Measurements from ENCODE around the gene SPATC1L.

The SPATC1L gene

DNA sequence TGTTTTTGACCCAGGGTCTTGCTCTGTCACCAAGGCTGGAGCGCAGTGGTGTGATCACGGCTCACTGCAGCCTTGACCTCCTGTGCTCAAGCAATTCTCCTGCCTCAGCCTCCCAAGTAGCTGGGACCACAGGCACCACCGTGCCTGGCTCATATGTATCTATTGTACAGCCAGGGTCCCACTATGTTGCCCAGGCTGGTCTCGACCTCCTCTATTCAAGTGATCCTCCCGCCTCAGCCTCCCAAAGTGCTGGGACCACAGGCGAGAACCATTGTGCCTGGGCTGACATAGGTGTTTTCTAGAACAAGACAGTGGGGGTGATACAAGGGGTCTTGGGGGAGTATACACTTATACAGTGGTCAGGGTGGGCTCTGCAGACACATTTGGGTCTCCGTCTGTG, 46.4 kb downstream of the SPATC1L start:
- DNase-seq, result no peak

DNA sequence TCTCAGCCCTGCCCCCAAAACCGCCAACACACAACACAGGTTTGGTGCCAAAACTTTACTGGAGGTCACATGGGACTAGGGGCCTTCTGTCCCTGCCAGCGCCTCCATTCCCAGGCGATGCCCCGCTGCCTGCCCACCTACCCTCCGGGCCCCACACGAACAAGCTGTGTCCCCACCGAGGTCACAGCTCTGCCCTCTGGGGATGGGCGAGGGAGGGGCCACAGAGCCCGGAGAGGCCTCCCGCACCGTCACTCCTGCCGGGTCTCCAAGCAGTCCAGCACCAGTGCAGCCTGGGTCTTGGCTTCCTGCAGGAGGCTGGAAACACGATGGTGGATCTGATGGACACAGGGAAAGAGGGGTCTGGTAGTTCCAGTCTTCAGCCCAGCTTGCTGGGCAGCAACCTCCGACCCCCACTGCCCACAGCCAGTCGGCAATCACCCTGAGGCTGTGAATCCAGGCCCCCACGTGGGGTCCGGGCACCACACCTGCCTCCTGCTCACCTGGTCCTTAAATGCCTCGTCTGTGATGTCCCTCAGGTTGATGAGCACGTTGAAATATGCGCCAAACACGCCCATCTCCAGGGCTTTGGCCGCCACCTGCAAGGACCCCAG, 47.4 kb downstream of the SPATC1L start:
- no peak for DNase-seq

DNA sequence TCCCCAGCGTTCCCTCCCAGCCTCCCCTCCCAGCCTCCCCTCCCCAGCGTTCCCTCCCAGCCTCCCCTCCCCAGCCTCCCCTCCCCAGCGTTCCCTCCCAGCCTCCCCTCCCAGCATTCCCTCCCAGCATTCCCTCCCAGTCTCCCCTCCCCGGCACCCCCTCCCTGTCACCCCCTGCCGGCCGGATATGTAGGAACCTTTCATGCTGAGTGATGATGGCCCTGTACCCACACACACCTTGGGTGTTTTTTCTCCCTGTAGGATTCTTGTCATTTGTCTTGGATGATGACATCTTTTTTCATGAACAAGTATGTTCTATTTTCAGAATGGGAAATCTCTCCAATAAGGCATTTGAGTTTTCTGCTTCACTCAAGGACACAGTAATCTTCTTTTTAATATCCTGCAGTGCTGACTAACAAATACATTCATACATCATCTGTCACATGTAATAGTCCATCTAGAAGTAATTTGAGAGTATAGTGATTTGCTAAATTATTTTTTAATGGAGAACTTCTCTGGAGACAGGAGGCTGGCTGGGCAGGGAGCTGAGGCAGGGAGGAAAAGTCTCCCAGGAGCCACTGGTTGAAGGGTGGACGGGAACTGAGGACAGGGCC, 48.4 kb downstream of the SPATC1L start:
- no peak for DNase-seq

DNA sequence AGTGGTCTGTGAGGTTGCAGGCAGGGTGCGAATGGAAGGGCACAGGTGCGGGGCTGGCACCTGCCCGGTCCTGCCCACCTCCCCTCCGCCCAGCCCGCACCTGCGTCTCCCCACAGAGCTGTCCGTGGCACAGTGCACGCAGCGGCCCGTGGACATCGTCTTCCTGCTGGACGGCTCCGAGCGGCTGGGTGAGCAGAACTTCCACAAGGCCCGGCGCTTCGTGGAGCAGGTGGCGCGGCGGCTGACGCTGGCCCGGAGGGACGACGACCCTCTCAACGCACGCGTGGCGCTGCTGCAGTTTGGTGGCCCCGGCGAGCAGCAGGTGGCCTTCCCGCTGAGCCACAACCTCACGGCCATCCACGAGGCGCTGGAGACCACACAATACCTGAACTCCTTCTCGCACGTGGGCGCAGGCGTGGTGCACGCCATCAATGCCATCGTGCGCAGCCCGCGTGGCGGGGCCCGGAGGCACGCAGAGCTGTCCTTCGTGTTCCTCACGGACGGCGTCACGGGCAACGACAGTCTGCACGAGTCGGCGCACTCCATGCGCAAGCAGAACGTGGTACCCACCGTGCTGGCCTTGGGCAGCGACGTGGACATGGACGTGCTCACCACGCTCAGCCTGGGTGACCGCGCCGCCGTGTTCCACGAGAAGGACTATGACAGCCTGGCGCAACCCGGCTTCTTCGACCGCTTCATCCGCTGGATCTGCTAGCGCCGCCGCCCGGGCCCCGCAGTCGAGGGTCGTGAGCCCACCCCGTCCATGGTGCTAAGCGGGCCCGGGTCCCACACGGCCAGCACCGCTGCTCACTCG, 52.2 kb downstream of the SPATC1L start:
- no peak for DNase-seq

DNA sequence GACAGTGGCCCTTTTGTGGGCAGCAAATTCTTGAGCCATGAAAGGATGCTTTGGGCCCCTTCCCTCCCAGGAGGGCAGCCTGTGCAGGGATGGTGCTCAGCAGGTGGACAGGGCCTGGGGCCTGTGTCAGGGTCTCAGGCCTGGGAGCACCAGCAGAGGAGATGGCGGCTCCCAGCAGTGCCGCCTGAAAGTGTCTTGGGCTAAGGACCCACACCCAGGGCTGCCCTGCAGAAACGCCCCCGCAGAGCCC, 52.7 kb downstream of the SPATC1L start:
- DNase-seq, result no peak

DNA sequence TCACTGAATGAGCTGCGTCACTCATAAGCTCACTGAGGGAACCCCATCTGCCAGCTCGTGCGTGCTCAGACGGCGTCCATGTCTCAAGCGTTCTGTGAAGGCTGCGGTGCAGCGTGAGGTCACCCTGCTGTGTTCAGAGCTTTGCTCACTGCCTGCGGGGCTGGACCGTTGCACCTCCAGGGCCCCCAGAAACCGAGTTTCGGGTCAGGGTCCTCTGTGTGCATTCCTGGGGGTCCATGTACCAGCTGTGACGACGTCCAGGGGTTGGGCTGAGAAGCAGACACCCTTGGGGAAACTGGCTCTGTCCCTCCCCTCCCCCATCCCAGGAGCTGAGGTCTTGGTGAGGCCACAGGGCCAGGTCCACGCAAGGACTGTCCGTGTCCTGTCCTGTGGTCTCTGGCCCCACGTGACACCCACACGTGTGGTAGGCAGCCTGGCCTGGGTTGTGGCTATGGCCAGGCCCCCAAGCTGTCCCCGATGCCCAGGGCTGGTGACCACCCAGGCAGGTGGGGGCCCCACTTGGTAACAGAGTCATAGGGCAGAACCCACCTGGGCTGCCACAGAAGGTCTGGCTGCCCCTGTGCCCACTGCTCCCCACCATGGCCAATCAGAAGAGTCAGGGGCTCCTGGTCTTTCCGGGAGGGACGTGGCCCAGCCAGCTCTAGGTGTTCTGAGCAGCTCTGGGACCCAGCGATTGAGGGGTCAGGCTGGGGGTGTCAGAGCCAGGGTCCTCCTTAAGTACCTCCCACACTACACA, 53.2 kb downstream of the SPATC1L start:
- no peak for DNase-seq

DNA sequence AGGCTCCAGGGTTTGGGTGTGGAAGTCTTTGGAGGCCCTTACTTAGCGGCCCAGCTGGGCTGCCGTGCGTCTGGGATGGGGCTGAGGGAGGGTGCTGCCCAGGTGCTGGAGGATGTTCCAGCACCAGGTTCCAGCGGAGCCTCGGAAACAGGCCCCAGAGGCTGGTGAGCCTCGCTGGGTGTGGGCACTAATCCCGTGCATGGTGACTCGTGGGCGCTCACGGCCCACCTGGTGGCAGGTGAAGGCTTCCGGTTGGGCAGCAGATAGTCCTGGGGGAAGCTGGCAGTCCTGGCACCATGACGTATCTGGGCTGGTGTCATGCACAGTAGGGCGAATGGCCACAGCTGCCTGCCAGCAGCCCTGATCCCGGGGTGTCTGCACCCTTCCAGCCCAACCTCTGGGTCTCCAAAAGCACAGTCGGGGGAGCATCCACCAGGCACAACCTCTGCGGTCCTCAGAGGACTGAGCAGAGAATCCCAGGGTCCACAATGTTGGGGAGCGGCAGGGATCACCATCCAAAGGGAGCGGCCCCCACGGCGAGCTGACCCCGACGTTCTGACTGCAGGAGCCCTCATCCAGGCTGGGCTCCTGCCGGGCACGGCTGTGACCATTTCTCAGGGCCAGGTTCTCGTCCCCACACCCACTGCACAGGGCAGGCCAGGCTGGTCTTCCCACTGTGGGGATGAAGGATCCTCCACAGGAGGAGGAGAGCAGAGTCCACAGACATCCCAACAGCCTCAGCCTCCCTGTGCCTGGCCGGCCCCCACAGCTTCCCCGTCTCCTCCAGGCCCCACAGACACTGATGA, 54.2 kb downstream of the SPATC1L start:
- no peak for DNase-seq

DNA sequence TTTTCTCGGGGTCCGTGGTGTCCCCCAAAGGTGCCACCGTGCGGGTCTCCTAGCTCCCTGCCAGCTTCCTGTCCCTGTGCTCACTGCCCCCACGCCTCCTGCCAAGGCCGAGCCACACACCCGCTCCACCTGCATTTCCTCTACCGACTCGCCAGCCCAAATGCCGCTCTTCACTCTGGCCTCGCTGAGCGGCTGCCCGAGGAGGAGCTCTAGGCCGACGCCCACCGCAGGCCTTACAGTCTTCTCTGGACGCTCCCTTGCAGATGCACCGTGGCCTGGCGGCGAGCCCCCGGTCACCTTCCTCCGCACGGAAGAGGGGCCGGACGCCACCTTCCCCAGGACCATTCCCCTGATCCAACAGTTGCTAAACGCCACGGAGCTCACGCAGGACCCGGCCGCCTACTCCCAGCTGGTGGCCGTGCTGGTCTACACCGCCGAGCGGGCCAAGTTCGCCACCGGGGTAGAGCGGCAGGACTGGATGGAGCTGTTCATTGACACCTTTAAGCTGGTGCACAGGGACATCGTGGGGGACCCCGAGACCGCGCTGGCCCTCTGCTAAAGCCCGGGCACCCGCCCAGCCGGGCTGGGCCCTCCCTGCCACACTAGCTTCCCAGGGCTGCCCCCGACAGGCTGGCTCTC, 55.2 kb downstream of the SPATC1L start:
- no peak for DNase-seq

DNA sequence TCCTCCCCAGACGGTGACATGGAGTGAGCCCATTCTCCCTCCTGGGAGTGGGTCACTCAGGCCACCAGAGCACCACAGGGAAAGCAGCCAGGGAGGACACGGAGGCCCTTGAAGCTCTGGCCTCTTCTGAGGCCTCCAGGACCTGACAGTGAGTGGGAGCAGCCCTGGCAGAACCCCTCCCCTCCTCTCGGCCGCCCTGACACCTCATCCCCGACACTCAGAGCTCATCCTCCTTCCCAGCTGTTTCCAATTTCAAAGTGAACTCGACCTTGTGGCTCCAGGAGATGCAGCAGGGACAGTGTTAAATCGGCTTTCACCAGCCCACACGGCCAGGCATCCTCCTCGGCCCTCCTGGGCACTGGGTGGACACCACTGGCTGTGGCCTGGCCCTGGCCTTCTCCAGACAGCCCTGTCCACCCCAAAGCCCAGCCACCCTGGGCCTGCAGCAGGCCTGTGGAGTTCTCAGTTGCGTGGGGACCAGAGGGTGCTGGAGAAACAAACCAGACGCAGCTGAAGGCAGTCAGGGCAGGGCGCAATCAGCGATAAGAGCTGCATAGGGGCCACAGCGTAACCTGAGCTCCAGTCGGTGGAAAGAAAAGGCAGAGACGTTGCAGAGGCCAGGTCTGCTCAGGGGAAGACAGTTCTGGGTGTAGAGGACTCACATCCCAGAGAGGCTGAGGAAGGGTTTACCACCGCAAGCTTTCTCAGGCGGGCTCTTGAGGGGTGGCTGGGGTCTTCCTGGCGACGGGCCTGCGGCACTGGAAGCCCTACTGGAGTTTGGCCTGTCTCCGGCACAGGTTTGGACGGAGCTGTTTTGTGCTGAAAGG, 55.9 kb downstream of the SPATC1L start:
- DNase-seq, result no peak

DNA sequence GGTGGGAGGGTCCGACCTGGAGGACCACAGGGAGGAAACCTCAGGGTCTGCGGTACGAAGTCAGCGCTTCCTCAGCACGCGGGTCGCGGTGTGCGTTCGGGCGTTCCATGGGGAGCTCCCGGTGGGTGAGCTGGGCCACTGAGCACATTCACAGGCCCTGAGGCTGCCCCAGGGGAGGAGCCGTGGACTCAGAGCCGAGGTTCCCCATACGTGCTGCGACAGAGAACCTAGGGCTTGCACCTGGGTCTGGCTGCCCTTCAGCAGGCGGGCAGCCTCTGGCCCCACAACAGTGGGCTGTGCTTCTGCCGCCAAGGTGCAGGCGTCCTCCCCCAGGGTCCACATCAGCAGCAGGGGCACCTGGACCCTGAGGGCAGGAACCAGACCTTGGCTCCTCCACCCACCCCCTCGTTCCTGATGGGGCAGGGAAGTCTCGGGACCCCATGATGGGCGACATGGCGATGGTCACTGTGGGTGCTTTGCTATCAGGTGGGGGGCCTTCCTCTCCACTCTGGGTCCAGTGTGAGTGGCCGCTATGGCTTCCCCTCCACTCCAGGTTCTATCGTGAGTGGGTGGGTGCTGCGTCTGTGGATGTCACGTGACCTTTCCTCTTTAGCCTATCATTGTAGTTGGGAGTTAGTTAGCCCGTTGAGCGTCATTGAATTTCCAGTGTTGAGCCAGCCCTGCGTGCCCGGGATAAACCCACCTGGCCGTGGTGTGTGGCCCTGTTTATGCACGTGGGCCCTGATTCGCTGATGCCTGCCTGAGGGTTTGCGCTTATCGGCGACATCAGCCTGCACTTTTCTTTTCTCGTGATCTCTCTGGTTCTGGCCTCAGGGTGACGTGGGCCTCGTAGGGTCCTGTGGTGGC, 56.8 kb downstream of the SPATC1L start:
- DNase-seq, result no peak

DNA sequence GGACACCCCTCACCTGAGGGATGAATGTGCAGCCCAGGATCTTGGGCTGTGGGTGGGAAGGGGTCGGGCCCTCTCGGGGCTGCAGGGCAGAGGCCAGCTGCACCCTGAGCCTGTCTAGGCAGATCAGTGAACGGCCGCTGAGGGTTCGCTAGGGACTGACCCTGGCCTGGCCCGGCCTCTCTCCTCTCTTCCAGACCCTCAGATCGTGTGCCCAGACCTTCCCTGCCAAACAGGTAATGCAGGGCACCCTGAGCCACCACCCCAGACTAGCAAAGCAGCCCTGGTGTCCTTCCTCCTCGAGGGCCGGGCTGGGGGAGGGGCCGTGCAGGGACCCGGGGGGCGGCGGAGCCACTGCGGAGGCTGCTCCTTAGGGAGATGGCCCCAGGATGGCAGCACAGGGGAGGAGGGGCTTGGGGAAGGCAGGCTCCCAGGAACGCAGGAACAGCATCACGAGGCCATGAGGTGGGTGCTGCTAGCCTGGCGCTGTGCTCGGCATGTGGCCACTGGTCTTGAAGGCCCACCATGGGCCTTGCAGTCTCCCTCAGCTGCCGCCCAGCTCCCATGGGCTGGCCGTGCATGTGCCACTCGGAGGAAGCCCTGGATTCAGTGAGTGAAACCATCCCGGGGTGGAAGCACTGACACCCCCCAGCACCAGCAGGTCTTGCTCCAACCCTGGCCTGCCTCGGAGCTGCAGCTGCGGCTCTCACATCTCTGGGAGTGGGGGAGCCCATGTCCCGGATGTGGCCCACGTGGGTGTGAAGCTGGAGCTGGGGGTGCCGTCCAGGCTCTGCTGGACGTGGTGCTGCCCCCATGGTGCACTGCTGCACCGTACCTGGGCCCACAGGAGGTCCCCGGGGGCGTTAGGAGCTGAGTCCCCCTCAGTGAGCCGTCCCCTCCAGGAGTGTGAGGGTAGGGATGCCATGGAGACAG, 57.7 kb downstream of the SPATC1L start:
- DNase-seq, result no peak

DNA sequence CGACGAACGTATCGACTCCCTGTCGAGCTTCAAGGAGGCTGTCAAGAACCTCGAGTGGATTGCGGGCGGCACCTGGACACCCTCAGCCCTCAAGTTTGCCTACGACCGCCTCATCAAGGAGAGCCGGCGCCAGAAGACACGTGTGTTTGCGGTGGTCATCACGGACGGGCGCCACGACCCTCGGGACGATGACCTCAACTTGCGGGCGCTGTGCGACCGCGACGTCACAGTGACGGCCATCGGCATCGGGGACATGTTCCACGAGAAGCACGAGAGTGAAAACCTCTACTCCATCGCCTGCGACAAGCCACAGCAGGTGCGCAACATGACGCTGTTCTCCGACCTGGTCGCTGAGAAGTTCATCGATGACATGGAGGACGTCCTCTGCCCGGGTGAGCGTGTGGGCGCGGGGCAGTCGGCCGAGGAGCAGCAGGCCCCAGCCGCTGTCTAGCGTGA, 58.4 kb downstream of the SPATC1L start:
- DNase-seq, result no peak

DNA sequence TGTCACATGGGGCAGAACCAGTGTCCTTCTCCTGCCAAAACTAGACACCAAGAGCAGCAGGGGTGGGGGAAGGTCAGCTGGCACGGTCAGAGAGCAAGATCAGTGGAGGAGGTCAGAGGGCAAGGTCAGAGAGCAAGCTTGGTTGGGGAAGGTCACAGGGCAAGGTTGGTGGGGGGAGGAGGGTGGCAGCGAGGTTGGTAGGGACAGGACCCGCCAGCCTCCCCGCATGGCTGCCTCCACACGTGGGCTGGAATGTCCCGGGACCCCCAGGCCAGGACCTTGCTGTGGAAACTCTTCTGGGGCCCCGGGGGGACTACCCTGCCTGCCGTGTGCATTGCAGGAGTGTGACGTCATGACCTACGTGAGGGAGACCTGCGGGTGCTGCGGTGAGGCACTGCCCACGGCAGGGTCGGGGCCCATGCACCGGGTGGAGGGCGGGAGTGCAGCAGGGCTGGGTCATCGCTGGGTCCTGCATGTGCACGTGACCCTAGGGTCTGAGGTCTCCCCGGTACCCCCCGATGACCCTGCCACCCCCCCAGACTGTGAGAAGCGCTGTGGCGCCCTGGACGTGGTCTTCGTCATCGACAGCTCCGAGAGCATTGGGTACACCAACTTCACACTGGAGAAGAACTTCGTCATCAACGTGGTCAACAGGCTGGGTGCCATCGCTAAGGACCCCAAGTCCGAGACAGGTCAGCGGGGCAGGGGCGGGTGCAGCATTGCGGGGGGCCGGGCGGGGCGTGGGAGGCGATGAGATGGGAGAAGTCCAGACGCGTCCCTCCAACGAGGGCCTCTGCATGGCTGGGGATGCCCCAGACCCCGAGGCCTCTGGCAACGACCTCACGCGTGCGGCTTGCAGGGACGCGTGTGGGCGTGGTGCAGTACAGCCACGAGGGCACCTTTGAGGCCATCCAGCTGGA, 59.1 kb downstream of the SPATC1L start:
- no peak for DNase-seq

DNA sequence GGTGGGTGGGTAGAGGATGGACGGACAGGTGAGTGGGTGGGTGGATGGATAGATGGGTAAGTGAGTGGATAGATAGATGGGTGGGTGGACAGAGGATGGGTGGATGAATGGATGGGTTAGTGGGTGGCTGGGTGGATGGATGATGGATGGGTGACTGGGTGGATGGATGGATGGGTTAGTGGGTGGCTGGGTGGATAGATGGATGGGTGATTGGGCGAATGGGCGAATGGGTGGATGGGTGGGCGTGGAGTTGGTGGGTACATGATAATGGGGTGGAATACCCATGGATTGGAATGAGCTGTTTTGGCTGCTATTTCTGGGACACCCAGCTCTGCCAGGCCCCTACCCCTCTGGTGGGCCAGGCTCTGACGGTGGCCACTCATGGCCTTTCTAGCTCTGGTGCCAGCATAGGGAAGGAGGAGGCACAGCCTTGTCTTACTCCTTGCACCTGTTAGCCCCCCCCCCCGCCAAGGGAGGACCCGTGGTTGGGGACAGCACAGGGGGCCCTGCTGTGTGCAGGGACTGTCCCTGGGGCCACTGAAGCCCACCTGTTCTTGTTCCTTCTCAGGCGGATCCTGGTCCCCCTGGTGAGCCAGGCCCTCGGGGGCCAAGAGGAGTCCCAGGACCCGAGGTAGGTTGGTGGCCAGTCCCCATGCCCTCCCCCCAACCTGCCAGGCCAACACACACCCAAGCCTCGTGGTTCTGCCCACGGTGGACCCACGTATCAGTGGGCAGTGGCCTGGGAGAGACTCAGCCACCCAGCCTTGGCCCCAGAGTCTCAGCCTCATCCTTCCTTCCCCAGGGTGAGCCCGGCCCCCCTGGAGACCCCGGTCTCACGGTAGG, 60.0 kb downstream of the SPATC1L start:
- DNase-seq, result no peak
